NOMO-1 treated with dmso at 0.1 percent for 144 hours (cell line): Measurements from ENCODE around the gene FAM193A.
"Not testable (repeated sequence)": the region's sequence is repeated elsewhere in the genome, so short reads cannot be mapped to it uniquely, and the experiment has no call there.

Experiments used
- DNase-seq: peaks from one replicate; lab custom pipeline; 2025; ENCODE audit not compliant: unreplicated experiment; lab: John Stamatoyannopoulos, UW

FAM193A gene

GRCh38 chr4:2743518-2744445, 207.3 kb downstream of the FAM193A start:
- no peak for DNase-seq

- no peak for DNase-seq
These were observed 208.3 kb downstream of the FAM193A start for GRCh38 chr4:2744576-2745270.

GRCh38 chr4:2745516-2745915, 209.1 kb downstream of the FAM193A start:
- DNase-seq = no peak

- DNase-seq = no peak
These were observed 209.7 kb downstream of the FAM193A start for GRCh38 chr4:2745981-2746806.

- DNase-seq = no peak
These were observed 210.6 kb downstream of the FAM193A start for GRCh38 chr4:2746891-2747695.

GRCh38 chr4:2750719-2751605, 214.5 kb downstream of the FAM193A start:
- DNase-seq = no peak

- DNase-seq = no peak
These were observed 217.0 kb downstream of the FAM193A start for GRCh38 chr4:2753436-2753835.

- DNase-seq = no peak
These were observed 218.7 kb downstream of the FAM193A start for GRCh38 chr4:2754848-2755819.

- DNase-seq = peak; percentile 46
These were observed 219.6 kb downstream of the FAM193A start, which contains the start of gene TNIP2 for GRCh38 chr4:2755821-2756690. Gene TNIP2 (minus strand): TSS chr4:2756336. CDS start chr4:2756289, 47 bp downstream.

- no peak for DNase-seq
These were observed 220.4 kb downstream of the FAM193A start for GRCh38 chr4:2756691-2757350.

GRCh38 chr4:2757426-2757825, 221.0 kb downstream of the FAM193A start:
- no peak for DNase-seq

GRCh38 chr4:2761035-2761923, 224.8 kb downstream of the FAM193A start:
- no peak for DNase-seq

- no peak for DNase-seq
These were observed 225.6 kb downstream of the FAM193A start for GRCh38 chr4:2762048-2762447.

GRCh38 chr4:2762486-2763370, 226.3 kb downstream of the FAM193A start:
- DNase-seq = not testable (repeated sequence)

- no peak for DNase-seq
These were observed 227.1 kb downstream of the FAM193A start for GRCh38 chr4:2763511-2763967.
